Measurements from ENCODE around the gene RASGEF1C.
"Not testable (repeated sequence)": the region's sequence is repeated elsewhere in the genome, so short reads cannot be mapped to it uniquely, and the experiment has no call there.

Gene RASGEF1C

GRCh38 chr5:180098991-180099732 is 109.8 kb downstream of the RASGEF1C start:
- DNase-seq, result no peak

GRCh38 chr5:180098526-180098925 is 110.5 kb downstream of the RASGEF1C start:
- no peak for DNase-seq

- no peak for DNase-seq
These were observed 111.1 kb downstream of the RASGEF1C start for GRCh38 chr5:180097926-180098325.

- no peak for DNase-seq
These were observed 111.7 kb downstream of the RASGEF1C start for GRCh38 chr5:180097163-180097894.

DNA sequence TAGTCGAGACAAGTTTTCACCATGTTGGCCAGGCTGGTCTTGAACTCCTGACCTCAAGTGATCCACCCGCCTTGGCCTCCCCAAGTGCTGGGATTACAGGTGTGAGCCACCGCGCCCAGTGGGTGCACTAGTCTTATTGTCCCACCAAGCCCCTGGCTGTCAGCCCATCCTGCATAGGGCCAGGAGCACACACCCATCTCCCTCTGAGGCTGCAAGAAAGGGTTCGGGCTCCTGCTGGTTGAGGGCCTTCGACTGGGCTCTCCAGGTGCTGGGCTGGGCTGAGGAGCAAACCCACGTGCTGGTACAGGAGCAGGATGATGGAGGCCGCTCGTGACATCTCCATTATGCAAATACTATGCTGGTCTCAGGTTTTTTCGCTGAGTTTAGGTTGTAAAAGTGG is 112.4 kb downstream of the RASGEF1C start:
- no peak for DNase-seq

GRCh38 chr5:180095545-180095944 is 113.5 kb downstream of the RASGEF1C start:
- no peak for DNase-seq

DNA sequence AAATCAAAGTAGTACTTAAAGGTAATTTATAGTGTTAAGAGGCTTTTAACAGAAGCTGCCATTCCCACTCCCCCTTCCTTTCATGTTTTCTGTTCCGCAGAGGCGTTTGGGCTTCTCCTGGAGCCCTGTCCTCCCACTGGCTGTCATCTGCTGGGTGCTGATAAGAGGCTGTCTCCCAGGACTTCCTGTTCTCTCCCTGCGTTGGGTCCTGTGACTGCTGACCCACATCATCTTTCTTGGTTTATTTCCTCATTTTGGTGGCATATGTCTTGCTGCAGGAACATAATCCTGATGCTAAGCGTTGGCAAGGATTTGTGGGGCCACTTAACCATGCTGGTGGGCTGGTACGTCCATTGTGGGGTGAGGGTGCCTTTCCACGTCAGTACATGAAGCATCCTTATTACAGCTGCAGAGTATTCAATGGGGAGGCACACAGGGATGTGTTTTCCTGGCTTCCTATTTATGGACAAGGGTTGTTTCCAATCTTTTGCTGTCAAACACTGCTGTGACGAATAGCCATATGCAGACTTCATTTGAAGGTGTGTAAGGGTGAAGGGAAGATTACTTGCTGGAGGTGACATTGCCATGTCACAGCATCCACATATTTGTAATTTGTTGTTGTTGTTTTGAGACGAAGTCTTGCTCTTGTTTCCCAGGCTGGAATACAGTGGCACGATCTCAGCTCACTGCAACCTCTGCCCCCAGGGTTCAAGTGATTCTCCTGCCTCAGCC is 115.2 kb downstream of the RASGEF1C start:
- DNase-seq, result no peak

DNA sequence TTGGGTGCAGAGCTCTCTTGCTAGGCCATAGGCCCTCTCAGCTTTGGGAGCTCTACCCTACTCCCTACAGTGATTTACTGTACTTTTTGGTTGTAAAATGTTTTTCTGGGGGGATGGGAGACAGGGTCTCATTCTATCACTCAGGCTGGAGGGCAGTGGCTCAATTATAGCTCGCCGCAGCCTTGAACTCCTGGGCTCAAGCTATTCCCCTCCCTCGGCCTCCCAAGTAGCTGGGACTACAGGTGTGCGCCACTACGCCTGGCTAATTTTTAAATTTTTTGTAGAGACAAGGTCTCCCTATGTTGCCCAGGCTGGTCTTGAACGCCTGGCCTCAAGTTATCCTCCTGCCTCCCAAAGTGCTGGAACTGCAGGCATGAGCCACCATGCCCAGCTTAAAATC is 115.8 kb downstream of the RASGEF1C start:
- DNase-seq, result no peak

DNA sequence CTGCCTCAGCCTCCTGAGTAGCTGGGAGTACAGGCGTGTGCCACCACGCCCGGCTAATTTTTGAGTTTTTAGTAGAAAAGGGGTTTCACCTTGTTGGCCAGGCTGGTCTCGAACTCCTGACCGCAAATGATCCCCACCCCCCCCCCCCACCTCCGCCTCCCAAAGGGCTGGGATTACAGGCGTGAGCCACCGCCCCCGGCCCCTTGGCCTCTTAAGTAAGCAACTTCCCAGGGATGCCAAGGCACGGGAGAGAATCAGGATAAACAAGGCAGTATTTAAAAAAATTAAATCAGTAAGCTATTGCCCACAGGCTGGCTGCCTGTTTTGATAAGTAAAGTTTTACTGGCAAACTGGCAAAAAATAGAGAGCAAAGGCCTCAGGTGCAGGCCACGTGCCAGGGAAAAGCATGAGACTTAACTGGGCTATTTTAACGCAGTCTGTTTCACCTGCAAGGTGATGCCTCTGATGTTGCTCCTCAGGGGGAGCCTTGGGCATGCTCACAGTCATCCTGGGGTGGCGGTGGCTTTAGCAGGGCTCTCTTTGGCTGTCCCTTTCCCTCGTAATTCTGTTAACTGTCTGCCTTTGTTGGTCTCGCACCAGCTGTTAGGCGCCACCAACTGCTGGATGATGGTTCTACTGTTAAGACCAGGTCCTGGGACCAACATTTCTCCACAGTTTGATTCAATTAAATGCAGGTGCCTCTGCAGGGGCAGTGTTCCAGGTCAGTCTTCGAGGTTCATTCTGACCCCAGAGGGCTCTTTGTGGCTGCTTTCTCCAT is 118.1 kb downstream of the RASGEF1C start:
- no peak for DNase-seq

DNA sequence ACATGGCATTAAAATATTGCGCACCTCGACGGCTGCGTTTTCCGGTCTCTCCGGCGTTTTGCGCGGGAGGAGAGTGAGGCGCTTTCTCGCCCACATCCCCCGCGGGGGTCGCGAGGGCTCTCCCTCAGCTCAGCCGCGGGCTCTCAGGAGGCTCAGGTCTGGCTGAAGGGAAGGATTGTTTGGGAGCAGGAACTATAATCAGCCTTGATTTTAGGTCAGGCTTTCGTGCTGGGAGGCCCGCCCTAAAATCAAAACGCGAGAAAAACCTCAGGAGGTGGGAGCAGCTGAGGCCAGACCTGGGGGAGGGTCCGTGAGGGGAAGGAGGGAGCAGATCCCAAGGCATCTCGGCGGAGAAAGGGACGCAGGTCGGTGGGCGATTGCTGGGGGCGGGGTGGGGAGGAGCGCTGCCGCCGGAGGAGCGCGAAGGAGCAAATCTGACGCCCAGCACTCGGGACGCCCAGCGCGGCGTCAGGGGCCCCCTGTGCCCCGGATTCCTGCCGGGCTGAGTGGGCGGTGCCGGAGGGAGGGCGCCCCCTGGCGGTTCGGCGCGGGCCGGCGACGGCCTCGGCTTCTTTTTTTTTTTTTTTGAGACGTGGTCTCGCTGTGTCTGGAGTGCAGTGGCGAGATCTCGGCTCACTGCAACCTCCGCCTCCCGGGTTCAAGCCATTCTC is 118.8 kb downstream of the RASGEF1C start:
- peak; percentile 68 for DNase-seq

GRCh38 chr5:180089628-180090027 is 119.4 kb downstream of the RASGEF1C start:
- not testable (repeated sequence) for DNase-seq

DNA sequence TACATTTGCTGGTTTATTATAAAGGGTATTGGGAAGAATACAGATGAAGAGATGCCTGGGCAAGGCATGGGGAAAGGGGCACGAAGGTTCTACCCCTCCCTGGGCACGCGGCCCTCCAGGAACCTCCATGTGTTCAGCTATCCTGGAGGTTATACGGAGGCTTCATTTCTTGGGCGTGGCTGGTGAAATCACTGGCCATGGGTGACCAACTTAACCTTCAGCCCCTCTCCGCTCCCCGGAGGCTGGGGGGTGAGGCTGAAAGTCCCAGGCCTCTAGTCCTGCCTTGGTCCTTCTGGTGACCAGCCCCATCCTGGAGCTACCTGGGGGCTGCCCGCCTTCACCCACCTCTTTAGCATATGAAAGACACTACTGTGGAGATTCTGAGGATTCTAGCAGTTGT is 120.5 kb downstream of the RASGEF1C start:
- no peak for DNase-seq

- no peak for DNase-seq
These were observed 122.1 kb downstream of the RASGEF1C start for GRCh38 chr5:180086816-180087399.

GRCh38 chr5:180085837-180086236 is 123.2 kb downstream of the RASGEF1C start:
- DNase-seq, result no peak

- no peak for DNase-seq
These were observed 124.1 kb downstream of the RASGEF1C start for GRCh38 chr5:180084638-180085561.

DNA sequence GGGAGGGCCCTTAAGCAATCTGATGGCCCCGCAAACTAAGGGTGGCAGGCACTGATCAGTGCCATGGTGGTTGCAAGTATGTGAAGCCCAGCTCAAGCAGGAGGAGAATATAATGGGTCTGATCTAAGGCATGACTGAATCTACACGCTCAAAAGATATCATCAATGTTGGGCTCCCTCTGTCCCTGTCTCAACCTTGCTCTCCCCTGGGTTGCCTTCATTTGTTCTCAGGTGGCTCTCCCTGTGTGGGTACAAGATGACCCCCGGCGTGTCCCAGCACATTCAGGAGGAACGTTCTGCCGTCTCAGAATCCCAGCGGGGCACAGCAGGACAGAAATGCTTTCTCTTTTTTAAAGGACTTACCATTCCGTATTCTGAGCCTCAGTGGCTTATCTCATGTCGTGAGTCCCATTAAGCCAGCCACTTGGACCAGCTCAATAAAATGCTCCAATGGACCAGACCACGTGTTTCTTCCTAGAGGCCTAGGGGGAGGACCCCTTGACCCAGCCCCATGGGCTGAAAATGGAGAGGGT is 125.4 kb downstream of the RASGEF1C start:
- no peak for DNase-seq

- DNase-seq, result no peak
These were observed 126.2 kb downstream of the RASGEF1C start for GRCh38 chr5:180082633-180083420.

GRCh38 chr5:180081481-180081880 is 127.5 kb downstream of the RASGEF1C start:
- no peak for DNase-seq

GRCh38 chr5:180080486-180081280 is 128.3 kb downstream of the RASGEF1C start:
- peak; percentile 32 for DNase-seq
